ENCODE results near the gene LRFN3. TPM values are rescaled to one million over a fixed set of nuclear protein-coding genes. Genes with fewer than 3 reads are reported as not detected.

Gene LRFN3
- total RNA-seq, 1 donor from 2014 or later: 14.4 TPM

GRCh38 chr19:35993923-35994598, 57.9 kb downstream of the LRFN3 start:
- Histone ChIP-seq H3K36me3 (ENCODE audit: control insufficient read depth, insufficient read depth, low read length) (no peaks in the 10 kb centered on the region), H3K27me3 (ENCODE audit: control insufficient read depth, insufficient read depth, low read length) (no peaks in the 10 kb centered on the region), H3K4me3 (ENCODE audit: low read depth, low read length) (peak overlapping the region; percentile 80)
- no peak for DNase-seq (ENCODE audit: low read depth)
- TF ChIP-seq CTCF (IDR thresholded peaks at IDR 0.05; ENCODE audit: insufficient read depth, low read length, poor library complexity, severe bottlenecking): no peak

Other genes starting within 250 kb of the LRFN3 start
- gene ZBTB32, start 231.8 kb upstream of the LRFN3 start, total RNA-seq: not detected in 2 replicates
- 18.4 and 31.8 TPM in 2 replicates for gene KMT2B, start 218.4 kb upstream of the LRFN3 start, total RNA-seq
- gene IGFLR1, start 193.9 kb upstream of the LRFN3 start, total RNA-seq: 1.9 and 8.8 TPM in 2 replicates
- 15.5 and 17.6 TPM in 2 replicates for gene U2AF1L4, start 191.0 kb upstream of the LRFN3 start, total RNA-seq
- gene PSENEN, start 190.7 kb upstream of the LRFN3 start, total RNA-seq: 46.8 and 59.7 TPM in 2 replicates
- gene LIN37, start 187.8 kb upstream of the LRFN3 start, total RNA-seq: 15.1 and 22.0 TPM in 2 replicates
- gene HSPB6, start 179.3 kb upstream of the LRFN3 start, total RNA-seq: 0.17 and 0.82 TPM in 2 replicates
- gene PROSER3, start 178.2 kb upstream of the LRFN3 start, total RNA-seq: 6.1 and 13.0 TPM in 2 replicates
- 2.8 and 3.5 TPM in 2 replicates for gene ARHGAP33, start 160.8 kb upstream of the LRFN3 start, total RNA-seq
- gene PRODH2, start 123.5 kb upstream of the LRFN3 start, total RNA-seq: not detected in 2 replicates
- gene NPHS1, start 83.9 kb upstream of the LRFN3 start, total RNA-seq: 0.68 and 0.92 TPM in 2 replicates
- gene KIRREL2, start 79.5 kb upstream of the LRFN3 start, total RNA-seq: 0.50 and 1.0 TPM in 2 replicates
- 6.3 and 9.3 TPM in 2 replicates for gene APLP1, start 67.8 kb upstream of the LRFN3 start, total RNA-seq
- gene NFKBID, start 35.8 kb upstream of the LRFN3 start, total RNA-seq: 6.1 and 6.2 TPM in 2 replicates
- not detected in 2 replicates for gene HCST, start 33.8 kb upstream of the LRFN3 start, total RNA-seq
- 1.1 TPM in 1 of 2 replicates, not detected in the other for gene TYROBP, start 28.1 kb upstream of the LRFN3 start, total RNA-seq
- 47.4 and 49.5 TPM in 2 replicates for gene SDHAF1, start 58.8 kb downstream of the LRFN3 start, total RNA-seq
- 8.6 and 11.5 TPM in 2 replicates for gene SYNE4, start 72.4 kb downstream of the LRFN3 start, total RNA-seq
- 17.5 and 22.4 TPM in 2 replicates for gene ALKBH6, start 77.8 kb downstream of the LRFN3 start, total RNA-seq
- 4.6 and 4.7 TPM in 2 replicates for gene CLIP3, start 96.5 kb downstream of the LRFN3 start, total RNA-seq
- 12.0 and 16.3 TPM in 2 replicates for gene THAP8, start 117.9 kb downstream of the LRFN3 start, total RNA-seq
- 1.8 and 2.8 TPM in 2 replicates for gene WDR62, start 118.5 kb downstream of the LRFN3 start, total RNA-seq
- not detected in 2 replicates for gene OVOL3, start 174.8 kb downstream of the LRFN3 start, total RNA-seq
- 58.5 and 82.6 TPM in 2 replicates for gene POLR2I, start 178.5 kb downstream of the LRFN3 start, total RNA-seq
- 337 and 371 TPM in 2 replicates for gene TBCB, start 179.1 kb downstream of the LRFN3 start, total RNA-seq
- gene CAPNS1, start 203.7 kb downstream of the LRFN3 start, total RNA-seq: 262 and 352 TPM in 2 replicates
- 1.0 and 1.4 TPM in 2 replicates for gene COX7A1, start 216.1 kb downstream of the LRFN3 start, total RNA-seq